WTC11 (cell line): ENCODE results near the gene EDIL3. TPM values are rescaled to one million over a fixed set of nuclear protein-coding genes. Genes with fewer than 3 reads are reported as not detected.
"Not testable (repeated sequence)": the region's sequence is repeated elsewhere in the genome, so short reads cannot be mapped to it uniquely, and the experiment has no call there.

Source experiments
- ATAC-seq: fragments of 200-7000 bp; cut with Tn5 transposase; 2 replicates; pipeline ENCODE4 v1.10.0; 2021; ENCODE audit warnings: mild to moderate bottlenecking, moderate library complexity
- CTCF ChIA-PET: fragments of 300-600 bp; sonication (Branson Sonifier 250); formaldehyde crosslinking; loops from one replicate; lab custom pipeline; 2021; ENCODE audit warnings: antibody characterized with exemption; lab: Charles Lee
- POLR2A ChIA-PET: fragments of 350-600 bp; sonication (Branson Sonifier 250); formaldehyde crosslinking; loops from one replicate; lab custom pipeline; 2021; ENCODE audit warnings: antibody characterized with exemption; lab: Charles Lee
- DNase-seq: peaks from one replicate; pipeline ENCODE4 v3.0.0; 2021; ENCODE audit warnings: low spot score
- H3K27ac Mint-ChIP-seq: 2 replicates; pipeline ENCODE4 v1.8.0; 2021; ENCODE audit warnings: mixed read lengths
- H3K27me3 Mint-ChIP-seq: 2 replicates; pipeline ENCODE4 v1.8.0; 2021; ENCODE audit warnings: low read depth, mild to moderate bottlenecking, moderate library complexity, mixed read lengths
- H3K36me3 Mint-ChIP-seq: 2 replicates; pipeline ENCODE4 v1.8.0; 2021; ENCODE audit warnings: mixed read lengths
- H3K4me1 Mint-ChIP-seq: 2 replicates; pipeline ENCODE4 v1.8.0; 2022; ENCODE audit warnings: mixed read lengths
- H3K4me3 Mint-ChIP-seq: 2 replicates; pipeline ENCODE4 v1.8.0; 2021; ENCODE audit warnings: mild to moderate bottlenecking, moderate library complexity, mixed read lengths
- H3K9me3 Mint-ChIP-seq: 2 replicates; pipeline ENCODE4 v1.8.0; 2021; ENCODE audit warnings: mixed read lengths
- GTF2I ChIP-seq: fragments of 250-450 bp; sonication (Bioruptor Pico); conservative IDR thresholded peaks from 2 replicates; pipeline ENCODE4 v1.4.0; 2021; ENCODE audit warnings: mild to moderate bottlenecking
- IRF2 ChIP-seq: sonication (generic); formaldehyde crosslinking; IDR thresholded peaks from 2 replicates; pipeline ENCODE4 v1.8.0; 2022; ENCODE audit warnings: low read depth, missing genetic modification reagents, borderline replicate concordance
- RORB ChIP-seq: fragments of 250-450 bp; sonication (Bioruptor Pico); IDR thresholded peaks from 2 replicates; pipeline ENCODE4 v1.9.0; 2021; ENCODE audit warnings: mild to moderate bottlenecking
- ZNF263 ChIP-seq: sonication (generic); formaldehyde crosslinking; IDR thresholded peaks from 2 replicates; pipeline ENCODE4 v1.8.1; 2022; ENCODE audit warnings: low read depth, mild to moderate bottlenecking, moderate library complexity, missing genetic modification reagents
- ZNF671 ChIP-seq: fragments of 250-450 bp; sonication (Bioruptor Pico); IDR thresholded peaks from 2 replicates; pipeline ENCODE4 v1.8.0; 2021; ENCODE audit warnings: mild to moderate bottlenecking
- total RNA-seq: library from RNA; stranded (reverse); gene quantifications from 3 replicates; pipeline ENCODE4 v1.2.3, GENCODE V29; 2021
- TF ChIP-seq, protein P1 (sequence below): fragments of 250-450 bp; sonication (Bioruptor Pico); IDR thresholded peaks from 2 replicates; pipeline ENCODE4 v2.1.2; 2022; ENCODE audit warnings: mild to moderate bottlenecking, moderate library complexity
- TF ChIP-seq, protein P2 (sequence below): sonication (generic); formaldehyde crosslinking; IDR thresholded peaks from 2 replicates; pipeline ENCODE4 v1.8.1; 2022; ENCODE audit warnings: low read depth, mild to moderate bottlenecking, moderate library complexity, missing genetic modification reagents, borderline replicate concordance
- TF ChIP-seq, protein P3 (sequence below): sonication (generic); formaldehyde crosslinking; IDR thresholded peaks from 2 replicates; pipeline ENCODE4 v1.8.1; 2023; ENCODE audit warnings: mild to moderate bottlenecking, missing genetic modification reagents, moderate library complexity
- TF ChIP-seq, protein P4 (sequence below): sonication (generic); formaldehyde crosslinking; conservative IDR thresholded peaks from 2 replicates; pipeline ENCODE4 v1.8.1; 2022; ENCODE audit warnings: mild to moderate bottlenecking, missing genetic modification reagents
- TF ChIP-seq, protein P5 (sequence below): sonication (generic); formaldehyde crosslinking; IDR thresholded peaks from 2 replicates; pipeline ENCODE4 v1.8.1; 2023; ENCODE audit warnings: mild to moderate bottlenecking, missing genetic modification reagents, moderate library complexity
- TF ChIP-seq, protein P6 (sequence below): sonication (generic); formaldehyde crosslinking; IDR thresholded peaks from 2 replicates; pipeline ENCODE4 v1.8.0; 2023; ENCODE audit warnings: mild to moderate bottlenecking, missing genetic modification reagents

Gene EDIL3
- total RNA-seq, 1 experiment from 2014 or later: 48.3 TPM

DNA sequence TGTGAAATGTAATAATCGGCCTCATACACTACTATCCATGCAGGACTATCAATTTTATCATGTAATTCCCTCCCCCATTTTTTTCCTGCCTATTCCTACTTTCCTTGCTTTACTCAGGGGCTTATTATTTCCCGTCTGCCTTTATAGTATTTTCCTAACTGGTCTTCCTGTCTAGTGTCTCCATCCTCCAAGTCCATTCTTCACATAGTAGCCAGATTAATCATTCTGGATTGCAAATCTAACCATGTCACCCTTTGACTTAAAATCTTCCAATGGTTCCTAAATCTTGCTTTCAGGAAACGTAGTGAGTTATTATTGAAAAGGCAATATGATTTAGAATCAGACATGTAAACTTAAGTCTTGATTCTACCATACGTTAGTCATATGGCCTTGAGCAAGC lies 356.6 kb downstream of the EDIL3 start:
- Mint-ChIP-seq H3K27ac (no peak overlapping the region), H3K4me1 (no peaks in the 10 kb centered on the region), H3K4me3 (no peak overlapping the region), H3K36me3 (peaks cover 21% of the 10 kb centered on the region), H3K9me3 (peaks cover 27% of the 10 kb centered on the region)
- CTCF ChIA-PET: no interaction called here
- DNase-seq: no peak
- TF ChIP-seq ZNF263 (CRISPR knock-in tag) (no peak), GTF2I (CRISPR knock-in tag) (no peak), ZNF671 (CRISPR knock-in tag) (no peak), RORB (CRISPR knock-in tag) (no peak), IRF2 (CRISPR knock-in tag) (no peak)
- TF ChIP-seq, protein P1, sequence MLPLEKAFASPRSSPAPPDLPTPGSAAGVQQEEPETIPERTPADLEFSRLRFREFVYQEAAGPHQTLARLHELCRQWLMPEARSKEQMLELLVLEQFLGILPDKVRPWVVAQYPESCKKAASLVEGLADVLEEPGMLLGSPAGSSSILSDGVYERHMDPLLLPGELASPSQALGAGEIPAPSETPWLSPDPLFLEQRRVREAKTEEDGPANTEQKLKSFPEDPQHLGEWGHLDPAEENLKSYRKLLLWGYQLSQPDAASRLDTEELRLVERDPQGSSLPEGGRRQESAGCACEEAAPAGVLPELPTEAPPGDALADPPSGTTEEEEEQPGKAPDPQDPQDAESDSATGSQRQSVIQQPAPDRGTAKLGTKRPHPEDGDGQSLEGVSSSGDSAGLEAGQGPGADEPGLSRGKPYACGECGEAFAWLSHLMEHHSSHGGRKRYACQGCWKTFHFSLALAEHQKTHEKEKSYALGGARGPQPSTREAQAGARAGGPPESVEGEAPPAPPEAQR: no peak
- TF ChIP-seq, protein P2, sequence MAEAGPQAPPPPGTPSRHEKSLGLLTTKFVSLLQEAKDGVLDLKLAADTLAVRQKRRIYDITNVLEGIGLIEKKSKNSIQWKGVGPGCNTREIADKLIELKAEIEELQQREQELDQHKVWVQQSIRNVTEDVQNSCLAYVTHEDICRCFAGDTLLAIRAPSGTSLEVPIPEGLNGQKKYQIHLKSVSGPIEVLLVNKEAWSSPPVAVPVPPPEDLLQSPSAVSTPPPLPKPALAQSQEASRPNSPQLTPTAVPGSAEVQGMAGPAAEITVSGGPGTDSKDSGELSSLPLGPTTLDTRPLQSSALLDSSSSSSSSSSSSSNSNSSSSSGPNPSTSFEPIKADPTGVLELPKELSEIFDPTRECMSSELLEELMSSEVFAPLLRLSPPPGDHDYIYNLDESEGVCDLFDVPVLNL: no peak
- TF ChIP-seq, protein P3, sequence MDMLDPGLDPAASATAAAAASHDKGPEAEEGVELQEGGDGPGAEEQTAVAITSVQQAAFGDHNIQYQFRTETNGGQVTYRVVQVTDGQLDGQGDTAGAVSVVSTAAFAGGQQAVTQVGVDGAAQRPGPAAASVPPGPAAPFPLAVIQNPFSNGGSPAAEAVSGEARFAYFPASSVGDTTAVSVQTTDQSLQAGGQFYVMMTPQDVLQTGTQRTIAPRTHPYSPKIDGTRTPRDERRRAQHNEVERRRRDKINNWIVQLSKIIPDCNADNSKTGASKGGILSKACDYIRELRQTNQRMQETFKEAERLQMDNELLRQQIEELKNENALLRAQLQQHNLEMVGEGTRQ (CRISPR knock-in tag): no peak
- TF ChIP-seq, protein P4, sequence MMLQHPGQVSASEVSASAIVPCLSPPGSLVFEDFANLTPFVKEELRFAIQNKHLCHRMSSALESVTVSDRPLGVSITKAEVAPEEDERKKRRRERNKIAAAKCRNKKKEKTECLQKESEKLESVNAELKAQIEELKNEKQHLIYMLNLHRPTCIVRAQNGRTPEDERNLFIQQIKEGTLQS (CRISPR knock-in tag): no peak
- TF ChIP-seq, all 79 proteins: peak for 0
- ATAC-seq: no peak
- H3K27me3 Mint-ChIP-seq: no peaks in the 10 kb centered on the region
- POLR2A ChIA-PET: no interaction called here

DNA sequence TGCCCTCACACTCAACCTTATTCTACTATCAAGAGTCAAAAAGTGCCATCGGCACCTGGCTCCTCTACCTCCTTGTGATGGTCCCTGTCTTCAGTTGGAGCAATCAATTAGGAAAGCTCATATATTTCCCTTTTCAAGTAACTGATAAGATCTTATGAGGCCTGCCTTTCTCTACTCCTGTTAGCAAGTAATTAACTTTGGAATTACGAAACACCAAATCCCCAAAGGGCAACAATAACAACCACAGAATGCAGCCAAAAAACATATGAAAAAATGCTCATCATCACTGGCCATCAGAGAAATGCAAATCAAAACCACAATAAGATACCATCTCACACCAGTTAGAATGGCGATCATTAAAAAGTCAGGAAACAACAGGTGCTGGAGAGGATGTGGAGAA lies 366.2 kb downstream of the EDIL3 start:
- ATAC-seq, DNase-seq, H3K9me3 Mint-ChIP-seq, POLR2A ChIA-PET, H3K4me3 Mint-ChIP-seq, H3K27ac Mint-ChIP-seq, H3K36me3 Mint-ChIP-seq, H3K27me3 Mint-ChIP-seq, CTCF ChIA-PET: not testable (repeated sequence)
- peaks cover 12% of the 10 kb centered on the region; the same call in 1 of the 2 replicates for H3K4me1 Mint-ChIP-seq

DNA sequence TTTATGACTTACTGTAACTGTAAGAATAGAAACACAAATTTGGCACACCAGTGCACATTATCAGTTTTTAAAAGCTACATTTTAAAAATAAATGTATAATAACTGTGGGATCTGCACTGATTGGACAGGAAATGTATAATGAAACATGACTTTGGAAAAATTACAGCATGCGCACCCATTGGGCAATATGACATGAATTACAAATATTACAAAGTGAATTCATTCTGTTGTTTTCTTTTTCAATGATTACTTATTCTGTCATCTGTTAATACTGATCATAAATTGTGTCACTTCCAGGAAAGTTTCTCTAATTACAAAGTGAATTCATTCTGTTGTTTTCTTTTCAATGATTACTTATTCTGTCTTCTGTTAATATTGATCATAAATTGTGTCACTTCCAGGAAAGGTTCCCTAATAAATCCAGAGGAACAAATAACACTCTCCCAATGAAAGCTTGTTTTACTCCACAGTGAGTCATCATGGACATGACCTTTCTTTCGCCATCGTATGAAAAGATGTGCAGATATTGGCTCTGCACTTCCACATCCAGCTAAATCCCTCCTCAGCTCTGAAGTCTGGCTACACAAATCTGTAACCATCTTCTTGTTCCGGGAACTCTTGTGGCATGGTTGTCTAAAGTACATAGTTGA lies 367.0 kb downstream of the EDIL3 start:
- Mint-ChIP-seq H3K4me1 (peaks cover 12% of the 10 kb centered on the region; the same call in 1 of the 2 replicates), H3K4me3 (no peak overlapping the region), H3K9me3 (no peaks in the 10 kb centered on the region), H3K36me3 (no peaks in the 10 kb centered on the region), H3K27me3 (no peaks in the 10 kb centered on the region), H3K27ac (peak overlapping the region; percentile 21; the same call in 1 of the 2 replicates)
- TF ChIP-seq, protein P5, sequence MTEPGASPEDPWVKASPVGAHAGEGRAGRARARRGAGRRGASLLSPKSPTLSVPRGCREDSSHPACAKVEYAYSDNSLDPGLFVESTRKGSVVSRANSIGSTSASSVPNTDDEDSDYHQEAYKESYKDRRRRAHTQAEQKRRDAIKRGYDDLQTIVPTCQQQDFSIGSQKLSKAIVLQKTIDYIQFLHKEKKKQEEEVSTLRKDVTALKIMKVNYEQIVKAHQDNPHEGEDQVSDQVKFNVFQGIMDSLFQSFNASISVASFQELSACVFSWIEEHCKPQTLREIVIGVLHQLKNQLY (CRISPR knock-in tag): no peak
- TF ChIP-seq, protein P6, sequence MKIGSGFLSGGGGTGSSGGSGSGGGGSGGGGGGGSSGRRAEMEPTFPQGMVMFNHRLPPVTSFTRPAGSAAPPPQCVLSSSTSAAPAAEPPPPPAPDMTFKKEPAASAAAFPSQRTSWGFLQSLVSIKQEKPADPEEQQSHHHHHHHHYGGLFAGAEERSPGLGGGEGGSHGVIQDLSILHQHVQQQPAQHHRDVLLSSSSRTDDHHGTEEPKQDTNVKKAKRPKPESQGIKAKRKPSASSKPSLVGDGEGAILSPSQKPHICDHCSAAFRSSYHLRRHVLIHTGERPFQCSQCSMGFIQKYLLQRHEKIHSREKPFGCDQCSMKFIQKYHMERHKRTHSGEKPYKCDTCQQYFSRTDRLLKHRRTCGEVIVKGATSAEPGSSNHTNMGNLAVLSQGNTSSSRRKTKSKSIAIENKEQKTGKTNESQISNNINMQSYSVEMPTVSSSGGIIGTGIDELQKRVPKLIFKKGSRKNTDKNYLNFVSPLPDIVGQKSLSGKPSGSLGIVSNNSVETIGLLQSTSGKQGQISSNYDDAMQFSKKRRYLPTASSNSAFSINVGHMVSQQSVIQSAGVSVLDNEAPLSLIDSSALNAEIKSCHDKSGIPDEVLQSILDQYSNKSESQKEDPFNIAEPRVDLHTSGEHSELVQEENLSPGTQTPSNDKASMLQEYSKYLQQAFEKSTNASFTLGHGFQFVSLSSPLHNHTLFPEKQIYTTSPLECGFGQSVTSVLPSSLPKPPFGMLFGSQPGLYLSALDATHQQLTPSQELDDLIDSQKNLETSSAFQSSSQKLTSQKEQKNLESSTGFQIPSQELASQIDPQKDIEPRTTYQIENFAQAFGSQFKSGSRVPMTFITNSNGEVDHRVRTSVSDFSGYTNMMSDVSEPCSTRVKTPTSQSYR (CRISPR knock-in tag): no peak
- ATAC-seq (no peak), DNase-seq (no peak)
- ChIA-PET POLR2A (no interaction called here), CTCF (no interaction called here)
